Posterior cingulate gyrus (tissue), 11 donors: ENCODE data around the gene BICD1.
A peak's percentile ranks its signal among the peaks of the same experiment; 100 is the strongest.

ENCODE experiments used
- DNase-seq, 10 donors: peaks; one replicate each; pipeline versions ENCODE4 v3.0.0 to v3.0.0-alpha.2; 2020 to 2021; ENCODE audit warnings: mixed read lengths in 3 of 10
- intact Hi-C: fragments of 100-400 bp; cut with DNase I; formaldehyde crosslinking; loops from one replicate; pipeline ENCODE4 v1.15.1; 2023

The BICD1 gene

DNA sequence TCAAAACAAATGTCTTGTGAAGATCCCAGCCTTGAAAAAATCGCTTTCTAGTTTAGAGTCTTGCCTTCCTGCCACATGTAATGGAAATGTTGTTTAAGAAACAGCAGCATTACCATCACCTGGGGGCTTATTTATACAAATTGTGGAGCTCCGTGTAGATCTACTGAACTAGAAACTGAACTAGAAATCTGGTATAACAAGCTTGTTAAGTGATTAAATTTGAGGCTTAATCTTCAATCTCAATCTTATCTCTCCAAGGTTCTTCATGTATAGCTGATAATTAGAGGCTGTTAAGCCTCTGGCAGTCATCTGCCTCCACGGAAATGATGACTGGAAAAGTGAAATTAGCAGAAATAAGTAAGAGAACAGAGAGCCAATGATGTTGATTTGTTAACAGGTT, 200.7 kb downstream of the BICD1 start:
- DNase-seq, result no peak
- intact Hi-C loops, result loop anchor here (10.0 kb wide), 1 partner anchor 353 kb away; the partner anchor contains the start of gene RESF1

DNA sequence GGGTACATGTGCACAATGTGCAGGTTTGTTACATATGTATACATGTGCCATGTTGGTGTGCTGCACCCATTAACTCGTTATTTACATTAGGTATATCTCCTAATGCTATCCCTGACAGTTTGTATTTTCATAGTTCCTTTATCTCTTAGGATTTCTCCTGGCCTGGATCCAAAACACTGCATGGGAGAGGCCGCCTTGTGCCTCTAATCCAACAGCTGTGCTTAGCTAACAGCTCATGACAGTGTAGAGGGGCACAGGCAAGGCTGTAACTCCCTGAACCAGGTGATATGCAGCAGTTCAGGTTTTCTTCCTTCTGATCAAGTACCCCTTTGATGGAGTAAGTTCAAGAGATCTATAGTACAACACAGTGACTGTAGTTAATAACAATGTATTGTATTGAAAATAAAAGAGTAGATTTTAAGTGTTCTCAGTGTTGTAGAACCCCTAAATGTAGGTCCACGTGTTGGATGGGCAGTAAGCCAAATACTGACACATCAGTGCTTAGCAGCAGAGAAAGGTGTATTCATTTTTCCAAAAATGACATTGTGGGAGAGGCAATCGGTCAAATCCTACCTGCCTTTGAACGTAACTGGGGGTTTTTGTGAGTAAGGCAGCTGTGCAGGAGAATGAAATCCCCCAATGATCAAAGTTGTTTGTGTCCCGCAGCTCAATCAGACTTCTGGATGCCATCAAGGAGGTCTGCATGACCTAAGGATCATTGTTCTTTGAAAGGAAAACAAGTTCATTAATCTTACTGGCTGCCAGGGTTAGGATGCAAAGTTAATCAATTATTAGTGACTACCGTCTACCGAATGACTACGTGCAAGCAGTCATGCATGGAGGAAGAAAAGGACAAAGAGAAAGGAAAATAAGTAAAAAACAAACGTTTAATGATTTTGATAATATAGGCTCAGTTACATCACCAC, 203.4 kb downstream of the BICD1 start:
- intact Hi-C loops, result loop anchor here (10.0 kb wide), 1 partner anchor 355 kb away; the partner anchor contains the start of gene RESF1
- DNase-seq, result no peak

DNA sequence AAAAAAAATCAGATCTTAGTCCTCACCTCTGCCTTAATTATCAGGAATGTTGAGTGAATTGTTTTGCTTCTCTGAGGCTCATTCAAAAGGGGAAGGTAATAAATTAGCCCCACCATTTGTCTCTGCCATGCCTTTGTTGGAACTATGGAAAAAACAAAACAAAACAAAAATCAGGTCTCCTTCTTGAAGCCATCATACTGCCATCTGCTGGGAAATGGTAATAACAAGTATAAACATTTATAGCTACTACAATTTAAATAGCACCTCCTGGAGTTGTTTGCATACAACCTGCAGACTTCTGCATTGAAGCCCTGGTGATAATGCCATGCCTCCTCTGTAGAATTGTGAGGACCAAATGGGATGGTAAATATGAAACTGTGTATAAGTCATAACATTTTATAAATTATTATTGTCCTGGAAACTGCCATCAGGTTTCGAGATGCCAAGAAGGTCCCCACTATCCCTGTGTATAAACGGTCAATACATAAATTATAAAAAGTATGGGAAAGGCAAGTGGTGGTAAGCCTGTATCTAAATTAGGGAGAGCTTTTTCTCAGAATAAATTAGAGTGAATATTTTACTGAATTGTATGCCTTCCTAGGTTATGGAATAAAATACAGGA, 205.5 kb downstream of the BICD1 start:
- DNase-seq, result no peak
- intact Hi-C loops, result no loop called here

DNA sequence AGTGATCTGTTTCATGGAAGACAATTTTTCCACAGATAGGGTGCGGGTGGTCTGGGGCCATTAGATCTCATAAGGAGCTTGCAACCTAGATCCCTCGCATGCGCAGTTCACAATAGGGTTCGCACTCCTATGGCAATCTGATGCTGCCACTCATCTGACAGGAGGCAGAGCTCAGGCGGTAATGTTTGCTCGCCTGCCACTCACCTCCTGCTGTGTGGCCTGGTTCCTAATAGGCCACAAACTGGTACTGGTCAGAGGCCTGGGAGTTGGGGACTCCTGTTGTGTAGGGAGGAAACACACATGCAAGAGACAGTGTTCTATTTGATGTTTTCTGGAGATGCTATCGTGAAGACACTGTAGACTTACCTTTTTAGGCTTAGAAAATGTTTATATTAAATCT, 215.7 kb downstream of the BICD1 start:
- intact Hi-C loops, result no loop called here
- DNase-seq, result no peak

DNA sequence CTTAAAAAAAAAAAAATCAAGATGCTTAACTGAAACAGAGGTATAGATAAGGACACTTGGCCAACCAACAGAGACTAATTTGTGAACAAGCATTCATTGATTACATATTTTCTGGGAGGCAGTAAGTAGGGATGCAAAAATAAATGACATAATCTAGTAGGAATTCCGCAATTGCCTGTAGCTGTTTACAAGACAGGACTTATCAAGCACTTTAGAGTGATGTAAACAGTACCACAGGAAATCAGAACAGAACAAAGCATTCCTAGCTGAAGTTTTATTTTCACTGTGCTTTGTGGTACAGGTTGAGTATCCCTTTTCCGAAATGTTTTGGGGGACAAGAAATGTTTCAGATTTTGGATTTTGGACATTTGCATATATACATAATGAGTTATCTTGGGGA, 224.5 kb downstream of the BICD1 start:
- intact Hi-C loops, result no loop called here
- DNase-seq, result no peak

DNA sequence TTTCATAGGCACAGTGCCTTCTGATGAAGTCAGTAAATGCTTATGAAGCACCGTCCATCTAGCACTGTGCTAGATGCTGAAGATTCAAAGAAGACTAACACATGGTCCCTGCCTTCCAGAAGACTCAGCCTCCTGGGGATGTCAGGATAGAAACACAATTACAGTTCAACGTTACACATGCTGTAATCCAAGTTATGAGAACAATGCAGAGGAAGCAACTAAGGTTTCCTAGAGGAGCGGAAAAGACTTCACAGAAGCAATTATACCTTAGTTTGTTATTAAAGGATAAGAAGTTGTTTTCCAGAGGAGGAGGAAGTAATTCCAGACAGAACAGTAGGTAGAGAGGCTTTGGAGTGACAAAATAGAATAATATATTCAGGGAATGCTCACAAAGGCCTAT, 225.8 kb downstream of the BICD1 start:
- intact Hi-C loops, result no loop called here
- DNase-seq, result no peak

DNA sequence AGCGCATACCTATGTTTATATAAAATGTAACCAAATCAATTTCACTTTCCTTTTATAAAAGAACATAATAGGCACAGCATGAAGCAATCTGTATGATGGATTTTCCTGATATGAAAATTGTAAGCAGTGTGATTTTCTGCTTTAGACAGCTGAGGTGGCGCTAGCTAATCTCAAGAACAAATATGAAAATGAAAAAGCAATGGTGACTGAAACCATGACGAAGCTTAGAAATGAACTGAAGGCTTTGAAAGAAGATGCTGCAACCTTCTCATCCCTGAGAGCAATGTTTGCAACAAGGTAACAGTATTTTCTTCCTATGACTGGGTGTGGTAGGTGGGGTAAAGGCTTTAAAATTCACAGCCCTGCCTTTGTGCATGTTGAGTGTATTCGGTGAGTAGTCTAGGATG, 227.7 kb downstream of the BICD1 start:
- no peak for DNase-seq
- intact Hi-C loops, result no loop called here

DNA sequence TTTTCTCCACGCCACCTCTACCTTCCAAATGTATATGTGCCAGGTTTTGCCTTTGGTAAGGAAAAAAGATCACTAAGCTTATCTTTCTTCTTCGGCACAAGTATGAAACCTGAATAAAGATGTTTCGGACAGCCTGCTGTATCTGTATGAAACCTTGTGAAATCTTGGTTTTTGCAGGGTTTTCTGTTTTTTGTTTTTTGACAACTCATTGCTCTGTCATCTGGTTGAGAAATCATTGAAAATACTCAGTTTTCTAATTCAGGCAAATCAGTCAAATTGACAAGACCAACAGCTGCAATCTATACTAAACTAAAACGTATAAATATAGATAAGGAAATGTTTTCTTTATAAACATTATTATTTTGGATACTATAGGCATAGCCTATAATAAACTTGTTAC, 229.6 kb downstream of the BICD1 start:
- intact Hi-C loops, result no loop called here
- no peak for DNase-seq

DNA sequence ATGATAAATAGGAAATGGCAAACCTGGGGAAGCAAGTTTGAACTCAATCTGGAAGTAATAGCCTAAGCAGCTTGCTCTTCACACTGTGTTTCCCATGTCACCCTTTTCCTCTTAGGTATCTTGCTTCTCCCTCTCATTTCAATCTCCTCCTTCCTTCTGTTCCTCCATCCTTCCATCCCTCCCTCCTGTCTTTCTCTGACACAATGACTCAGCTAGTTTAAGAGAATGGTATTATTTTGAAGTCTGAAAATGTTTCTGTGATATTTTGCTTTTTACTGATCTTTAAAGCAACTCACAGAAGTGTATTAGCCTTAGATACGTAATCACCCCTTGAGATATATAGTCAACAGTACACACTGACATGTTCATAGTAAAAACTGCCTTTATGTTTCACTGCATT, 236.8 kb downstream of the BICD1 start:
- DNase-seq, result no peak
- intact Hi-C loops, result no loop called here

DNA sequence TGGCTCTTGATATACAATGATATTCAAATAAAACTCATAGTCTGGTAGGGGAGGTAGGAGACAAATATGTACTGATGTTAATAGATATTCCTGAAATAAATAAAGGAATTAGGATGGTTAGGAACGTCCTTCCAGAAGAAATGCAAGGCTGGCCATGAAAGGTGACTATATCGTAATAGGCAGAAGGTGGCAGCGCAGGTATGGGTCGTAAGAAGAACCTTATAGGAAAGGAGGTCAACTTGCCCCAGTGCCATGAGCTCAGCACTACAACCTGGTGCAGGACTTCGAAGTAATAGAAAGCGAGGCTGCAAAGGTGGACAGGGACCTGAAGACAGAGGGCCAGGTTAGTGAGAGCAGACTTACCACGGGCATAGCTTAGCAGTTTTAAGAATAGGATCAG, 237.4 kb downstream of the BICD1 start:
- DNase-seq, result no peak
- intact Hi-C loops, result no loop called here

DNA sequence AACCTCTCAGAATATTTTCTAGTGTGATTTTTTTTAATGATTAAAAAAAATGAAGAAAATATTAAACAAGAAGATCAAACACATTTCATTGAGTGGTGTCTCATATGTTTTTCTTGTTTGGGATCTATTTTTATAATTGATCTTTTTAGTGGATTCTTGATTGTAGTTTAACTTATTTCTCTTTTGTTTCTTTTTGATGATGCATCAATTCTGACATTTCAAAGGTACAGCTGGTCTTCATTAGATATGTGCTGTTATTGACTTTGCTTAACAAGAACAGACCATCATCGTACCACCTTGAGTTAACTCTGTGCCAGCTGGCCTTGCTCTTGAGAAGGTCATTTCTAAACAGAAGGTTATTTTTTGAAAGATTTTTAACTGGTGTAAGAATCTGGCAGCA, 246.9 kb downstream of the BICD1 start:
- intact Hi-C loops, result no loop called here
- no peak for DNase-seq

DNA sequence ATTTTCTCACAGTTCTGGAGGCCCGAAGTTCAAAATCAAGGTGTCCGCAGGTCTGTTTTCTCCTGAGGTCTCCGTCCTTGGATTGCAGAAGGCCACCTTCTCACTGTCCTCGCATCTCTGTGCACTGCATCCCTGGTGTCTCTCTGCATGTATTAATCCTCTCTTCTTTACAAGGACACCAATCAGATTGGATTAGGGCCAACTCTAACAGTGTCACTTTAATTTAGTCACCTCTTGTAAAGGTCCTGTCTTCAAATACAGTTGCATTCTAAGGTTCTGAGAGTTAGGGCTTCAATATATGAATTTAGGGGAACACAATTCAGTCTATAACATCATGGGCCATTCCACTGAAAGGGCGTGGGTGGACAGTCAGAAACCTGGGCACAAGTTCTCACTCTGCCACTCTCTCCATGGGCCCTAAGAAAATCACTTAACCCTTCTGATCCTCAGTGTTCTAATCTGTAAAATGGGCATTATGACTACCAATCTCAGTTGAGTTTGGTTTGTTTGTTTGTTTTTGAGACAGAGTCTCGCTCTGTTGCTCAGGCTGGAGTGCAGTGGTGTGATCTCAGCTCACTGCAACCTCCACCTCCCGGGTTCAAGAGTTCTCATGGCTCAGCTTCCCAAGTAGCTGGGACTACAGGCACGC, 251.1 kb downstream of the BICD1 start:
- no peak for DNase-seq
- intact Hi-C loops, result no loop called here

DNA sequence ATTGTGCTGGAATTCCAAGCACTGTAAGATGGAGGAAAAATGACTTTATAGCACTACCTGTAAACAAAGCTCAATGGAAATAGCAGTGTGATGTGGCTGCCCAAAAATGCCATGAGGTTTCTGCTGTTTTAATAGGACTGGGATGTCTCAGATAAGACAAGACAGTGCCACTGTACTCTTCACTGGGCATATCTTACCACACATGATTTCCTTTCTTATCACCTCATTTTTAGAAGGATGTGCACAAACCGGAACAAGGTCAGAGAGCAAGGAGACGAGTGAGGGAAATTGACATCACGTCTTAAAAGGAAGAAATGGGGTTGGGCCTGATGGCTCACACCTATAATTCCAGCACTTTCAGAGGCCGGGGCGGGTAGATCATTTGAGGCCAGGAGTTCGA, 254.3 kb downstream of the BICD1 start:
- no peak for DNase-seq
- intact Hi-C loops, result no loop called here

DNA sequence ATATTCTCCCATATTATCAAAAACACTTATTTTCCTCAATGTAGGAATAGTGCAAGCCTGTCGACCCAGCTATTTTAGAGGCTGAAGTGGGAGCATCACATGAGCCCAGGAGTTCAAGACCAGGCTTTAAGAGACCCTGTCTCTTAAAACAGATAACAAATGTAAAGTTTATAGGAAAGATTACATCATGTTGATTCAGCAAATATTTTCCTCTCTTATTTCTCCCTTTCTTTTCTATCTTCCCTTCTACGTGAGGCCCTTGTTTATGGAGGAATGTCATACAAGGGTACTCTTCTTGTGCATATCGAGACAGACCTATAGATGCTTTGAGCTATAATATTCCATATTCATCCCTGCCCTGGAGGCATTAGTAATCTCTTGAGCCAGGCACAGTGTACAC, 256.2 kb downstream of the BICD1 start:
- intact Hi-C loops, result no loop called here
- no peak for DNase-seq

DNA sequence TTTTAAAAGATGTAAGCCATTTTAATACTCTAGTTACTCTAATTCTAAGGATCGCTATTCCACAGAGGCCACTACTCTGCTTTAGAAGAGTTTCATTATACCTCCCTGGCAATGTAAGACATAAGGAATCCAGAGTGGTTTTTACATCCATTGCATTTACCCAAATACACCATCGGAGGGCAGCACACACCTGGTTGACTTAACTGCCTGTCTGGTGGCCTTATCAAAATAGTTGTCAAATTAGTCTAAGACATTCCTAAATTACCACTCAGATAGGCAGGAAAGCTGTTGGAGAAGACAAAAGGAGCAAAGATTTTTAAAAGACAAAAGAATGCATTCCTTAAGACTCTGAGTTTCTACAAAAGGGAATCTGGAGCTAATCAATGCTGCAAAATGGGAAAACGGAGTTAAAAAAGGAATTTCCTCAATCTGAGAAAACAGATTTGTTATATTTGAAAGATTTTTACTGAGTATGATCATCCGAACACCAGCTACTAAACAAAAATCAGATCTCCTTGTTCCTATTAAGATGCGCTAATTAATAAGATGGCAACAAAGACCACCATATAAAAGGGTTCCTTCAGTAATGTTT, 258.9 kb downstream of the BICD1 start:
- intact Hi-C loops, result loop anchor here (1.0 to 5.0 kb wide), 2 partner anchors 92 to 307 kb away; no protein-coding TSS in a partner anchor
- peak in 6 of 10 donors; percentile 25 to 46 (median 34) for DNase-seq

DNA sequence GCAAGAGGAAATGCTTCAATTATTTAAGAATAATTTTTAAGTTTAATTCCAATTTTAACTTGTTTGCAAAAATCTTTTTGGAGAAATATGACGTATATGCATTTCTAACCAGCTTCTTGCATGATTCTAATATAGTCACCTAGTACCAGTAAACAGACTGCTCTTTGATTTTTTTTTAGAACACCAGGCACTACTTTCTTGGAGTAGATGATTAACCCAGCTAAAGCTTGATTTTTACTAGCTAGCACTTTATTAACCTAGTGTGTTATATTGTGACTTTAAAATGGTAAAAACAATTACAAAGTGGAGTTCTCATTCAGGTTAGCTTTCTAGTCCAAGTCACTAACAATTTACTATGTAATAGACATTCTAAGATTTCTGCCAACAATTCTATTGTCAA, 260.1 kb downstream of the BICD1 start:
- intact Hi-C loops, result loop anchor here (5.0 kb wide), 1 partner anchor 91 kb away; no protein-coding TSS in a partner anchor
- no peak for DNase-seq

DNA sequence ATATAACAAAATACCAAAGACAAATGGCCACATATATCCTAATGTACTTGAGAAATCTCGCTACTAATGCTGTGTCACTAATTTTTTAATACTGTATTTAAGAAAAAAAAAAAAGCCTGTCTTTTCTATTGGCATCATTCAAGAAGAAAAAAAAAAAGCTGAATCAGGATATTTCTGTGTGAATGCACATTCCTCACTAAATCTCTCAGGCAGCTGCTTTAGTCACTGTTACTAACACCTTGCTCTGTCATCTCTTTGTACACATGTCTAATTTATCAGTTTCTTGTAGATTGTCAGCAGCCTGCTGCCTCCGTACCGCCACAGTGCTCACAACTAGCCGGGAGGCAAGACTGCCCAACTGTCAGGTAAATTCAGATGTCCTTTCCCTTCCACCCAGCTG, 260.7 kb downstream of the BICD1 start:
- intact Hi-C loops, result loop anchor here (5.0 kb wide), 1 partner anchor 90 kb away; no protein-coding TSS in a partner anchor
- DNase-seq, result no peak

DNA sequence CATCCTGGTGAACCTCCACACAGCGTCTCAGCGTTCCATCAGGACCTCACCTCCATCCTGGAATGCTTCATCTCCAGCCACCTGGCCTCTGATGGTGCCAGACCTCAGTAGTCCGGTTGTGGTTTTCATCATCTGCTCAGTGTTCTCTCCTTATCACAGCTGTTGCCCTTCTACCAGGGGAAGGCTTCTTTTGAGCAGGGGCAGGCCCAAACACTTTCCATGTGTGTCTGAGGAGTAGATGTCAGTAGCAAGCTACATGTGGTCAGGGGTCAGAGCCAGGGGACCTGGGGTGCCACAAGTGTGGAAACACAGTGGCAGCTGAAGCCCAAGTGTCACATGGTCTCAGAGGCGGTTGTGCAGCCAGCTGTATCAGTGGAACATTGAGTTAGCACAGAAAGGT, 262.6 kb downstream of the BICD1 start:
- intact Hi-C loops, result loop anchor here (5.0 kb wide), 1 partner anchor 88 kb away; no protein-coding TSS in a partner anchor
- DNase-seq, result no peak

DNA sequence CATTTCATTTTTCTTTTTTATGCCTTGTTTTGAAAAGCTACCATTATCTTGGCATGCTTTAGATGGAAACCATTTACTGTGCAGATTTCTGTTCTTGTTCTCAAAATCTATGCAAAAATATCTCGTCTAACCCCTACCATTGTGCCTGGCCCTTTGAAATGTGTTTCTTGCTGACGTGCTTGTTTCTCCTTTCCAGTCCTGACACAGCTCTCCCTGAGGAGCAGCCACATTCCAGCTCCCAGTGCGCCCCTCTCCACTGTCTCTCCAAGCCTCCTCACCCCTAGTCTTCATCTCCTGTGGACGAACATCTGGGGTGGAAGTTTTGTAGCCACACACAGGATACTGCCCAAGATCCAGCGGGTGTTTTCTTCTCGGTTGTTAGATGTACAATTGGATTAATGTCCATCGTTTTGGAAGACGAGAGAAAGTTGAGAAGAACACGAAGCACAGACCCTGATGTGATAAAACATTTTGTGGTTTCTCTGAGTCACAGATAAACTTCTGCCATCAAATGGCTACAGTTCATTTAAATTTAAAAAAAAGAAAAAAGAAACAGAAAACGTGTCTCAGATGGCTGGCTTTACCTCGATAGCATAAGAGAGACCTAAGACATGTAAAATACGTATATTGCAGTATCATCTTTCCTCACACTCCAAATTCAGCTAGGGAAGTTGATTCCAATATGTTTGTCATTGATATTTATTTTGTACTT, 270.9 kb downstream of the BICD1 start:
- DNase-seq, result peak in 1 of 10 donors; percentile 34
- intact Hi-C loops, result no loop called here

DNA sequence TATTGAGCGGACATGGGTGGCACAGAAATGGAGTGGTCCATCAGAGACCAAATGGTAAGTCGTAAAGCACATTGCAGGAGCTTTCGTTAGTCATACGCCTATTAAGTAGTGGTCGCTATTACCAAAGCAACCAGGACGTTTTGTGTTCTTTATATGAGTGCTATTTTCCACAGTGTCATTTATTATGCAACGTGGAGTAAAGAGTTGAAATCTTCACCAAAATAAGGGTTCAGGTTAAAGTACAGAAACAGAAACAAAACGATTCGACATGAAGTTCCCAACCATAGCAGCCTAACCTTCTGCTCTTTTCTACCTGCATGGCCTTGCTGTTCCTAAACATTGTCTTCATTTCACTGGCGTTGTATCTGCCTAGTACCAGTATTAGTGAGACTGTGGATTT, 272.6 kb downstream of the BICD1 start:
- intact Hi-C loops, result no loop called here

More for the DNA sequence above, 272.6 kb downstream of the BICD1 start:
- DNase-seq, result no peak
